Tibial nerve (tissue), 3 donors: Measurements from ENCODE around the gene ABCA7.

Experiments
- CTCF ChIP-seq, 5 experiments: fragments of 200-600 bp in 3 of 5; fragments of 450-650 bp in 2 of 5; sonication (generic) in 3 of 5; IDR thresholded peaks; one replicate each; pipeline ENCODE4 v1.5.1; 2016 to 2019; ENCODE audit warnings: antibody characterized with exemption in 5 of 5, mild to moderate bottlenecking in 3 of 5, moderate library complexity in 2 of 5
- POLR2A ChIP-seq, 2 donors: fragments of 450-650 bp; IDR thresholded peaks; one replicate each; pipeline ENCODE4 v1.6.1; 2017; ENCODE audit warnings: antibody characterized with exemption in 2 of 2, mild to moderate bottlenecking in 2 of 2, moderate library complexity in 2 of 2

GRCh38 chr19:1068009-1069001, 28.4 kb downstream of the ABCA7 start:
- TF ChIP-seq CTCF (IDR thresholded peaks at IDR 0.05) (no peak), POLR2A (IDR thresholded peaks at IDR 0.05) (no peak)
